GM18873 (cell line): Measurements from ENCODE around the gene CDCA4.

Experiments
- ATAC-seq: cut with Tn5 transposase; IDR thresholded peaks from one replicate; pipeline ENCODE4 v1.9.1; 2021; ENCODE audit warnings: mild to moderate bottlenecking, moderate library complexity, moderate number of reproducible peaks; ENCODE audit not compliant: unreplicated experiment, low FRiP score

CDCA4 gene

DNA sequence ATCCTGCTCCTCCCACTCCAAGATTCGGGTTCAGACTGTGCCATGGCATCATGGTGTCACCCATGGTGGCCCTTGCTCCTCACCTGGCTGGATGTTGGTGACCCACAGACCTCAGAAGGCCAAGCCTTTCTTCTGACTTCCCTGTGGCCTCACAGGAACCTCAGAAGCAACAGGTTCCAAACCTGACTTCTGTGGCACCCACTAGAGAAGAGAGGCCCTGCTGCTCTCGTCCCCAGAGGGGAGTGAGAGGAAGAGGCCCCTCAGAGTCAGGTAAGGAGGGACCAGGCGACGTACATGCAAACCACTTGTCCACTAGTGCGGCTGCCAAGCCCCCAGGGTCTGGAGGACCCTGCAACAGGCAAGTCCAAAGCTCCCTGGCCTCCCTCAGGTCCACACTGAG is 24.9 kb downstream of the CDCA4 start:
- ATAC-seq, result no peak

DNA sequence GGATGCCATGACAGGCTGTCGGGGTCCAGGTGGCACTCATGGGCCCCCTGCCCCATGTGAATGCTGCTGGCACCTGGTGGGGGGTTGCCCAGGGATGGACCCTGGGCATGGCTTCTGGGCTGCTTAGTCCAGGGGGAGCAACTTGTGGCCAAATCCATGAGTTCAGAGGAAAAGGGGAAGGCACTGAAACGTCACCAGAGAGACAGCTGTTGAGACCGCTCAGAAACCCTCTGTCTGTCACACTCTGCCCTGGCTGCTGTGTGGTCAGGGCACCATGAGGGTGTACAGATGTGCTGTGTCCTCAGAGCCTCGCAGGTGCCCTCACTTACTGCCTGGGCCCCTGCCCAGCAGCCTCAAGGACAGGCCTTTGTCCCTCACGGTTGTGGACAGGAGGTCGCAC is 25.9 kb downstream of the CDCA4 start:
- ATAC-seq, result no peak

DNA sequence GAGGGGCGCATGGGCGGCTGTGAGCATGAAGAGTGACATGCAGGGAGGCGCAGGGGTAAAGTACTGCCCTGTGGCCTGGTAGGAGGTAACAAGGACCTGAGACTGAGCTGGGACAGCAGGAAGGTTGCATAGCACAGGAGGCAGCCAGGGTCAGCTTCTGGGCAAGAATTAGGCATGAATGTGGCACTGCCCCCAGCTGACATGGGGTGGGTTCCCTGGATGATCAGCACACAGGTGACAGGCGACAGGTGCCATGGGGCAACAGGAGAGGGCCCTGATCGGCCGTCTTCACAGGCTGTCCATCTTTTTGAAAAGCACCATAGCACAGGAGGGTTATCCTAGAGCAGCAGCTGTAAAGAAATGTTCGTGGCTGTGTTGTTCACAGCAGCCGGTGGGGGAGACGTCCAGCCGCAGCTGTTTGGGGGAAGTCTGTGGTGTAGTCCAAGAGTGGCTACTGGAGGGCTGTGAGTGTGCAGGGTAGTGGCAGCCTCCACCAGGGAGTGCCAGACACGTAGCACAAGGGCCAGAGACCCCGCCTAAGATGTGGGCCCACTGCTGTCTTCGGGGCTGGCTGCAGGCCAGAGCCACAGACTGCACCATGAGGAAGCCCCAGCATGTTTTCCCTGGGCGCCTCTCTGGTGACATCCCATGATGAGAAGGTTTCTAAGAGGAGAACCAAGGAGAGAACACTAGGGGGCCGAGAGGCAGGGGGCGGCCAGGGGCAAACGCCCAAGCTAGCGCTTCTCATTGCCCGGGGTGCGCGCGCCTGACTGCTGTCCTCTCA is 26.9 kb downstream of the CDCA4 start:
- no peak for ATAC-seq

DNA sequence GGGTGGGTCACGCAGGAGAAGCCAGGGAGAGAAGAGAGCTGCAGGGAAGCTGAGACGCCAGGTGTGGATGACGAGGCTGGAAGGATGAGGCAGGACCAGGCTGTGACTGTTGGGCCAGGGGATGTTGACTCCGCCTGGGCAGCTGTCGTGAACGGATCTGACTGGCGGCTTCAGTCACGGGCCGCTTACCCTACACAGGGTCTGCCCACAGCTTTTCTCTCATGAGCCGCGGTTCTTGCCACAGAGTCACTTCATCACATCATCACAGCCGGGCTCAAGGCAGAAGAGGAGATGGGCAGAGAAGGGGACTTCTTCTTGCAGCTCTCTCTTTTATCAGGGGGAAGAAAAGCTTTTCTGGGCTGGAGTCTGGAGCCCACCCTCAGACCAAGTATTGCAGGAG is 27.6 kb downstream of the CDCA4 start:
- ATAC-seq, result no peak

DNA sequence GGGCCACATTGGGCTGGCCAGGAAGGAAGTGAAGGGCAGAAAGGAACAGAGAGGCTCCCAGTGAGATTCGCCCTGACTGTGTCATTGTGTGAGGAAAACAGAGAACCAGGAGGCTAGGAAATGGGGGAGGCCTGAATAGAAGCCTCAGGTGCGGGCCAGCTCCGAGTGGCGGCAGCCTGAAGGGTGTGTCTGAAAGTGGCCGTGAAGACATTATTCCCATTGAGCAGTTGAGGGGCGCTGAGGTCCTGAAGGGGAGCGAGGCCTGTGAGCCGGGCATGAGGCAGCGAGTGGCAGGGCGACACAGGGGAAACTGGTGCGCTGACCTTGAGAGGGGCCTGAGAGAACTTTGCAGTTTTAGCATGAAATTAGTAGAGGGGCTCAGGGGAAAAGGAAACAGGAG is 28.4 kb downstream of the CDCA4 start:
- ATAC-seq, result no peak

DNA sequence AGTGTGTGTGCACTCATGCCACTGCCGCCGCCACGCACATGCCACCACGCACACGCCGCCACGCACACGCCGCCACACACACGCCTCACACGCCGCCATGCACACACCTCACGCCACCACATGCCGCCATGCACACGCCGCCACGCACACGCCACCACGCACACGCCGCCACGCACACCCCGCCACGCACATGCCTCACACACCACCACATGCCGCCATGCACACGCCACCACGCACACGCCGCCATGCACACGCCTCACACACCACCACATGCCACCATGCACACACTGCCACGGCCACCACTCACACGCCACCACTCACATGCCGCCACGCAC is 29.0 kb downstream of the CDCA4 start:
- ATAC-seq, result no peak

GRCh38 chr14:104989951-104990303 is 31.0 kb downstream of the CDCA4 start:
- ATAC-seq, result no peak

GRCh38 chr14:104989236-104989950 is 31.5 kb downstream of the CDCA4 start:
- ATAC-seq, result no peak

GRCh38 chr14:104986487-104987164 is 34.3 kb downstream of the CDCA4 start:
- ATAC-seq, result no peak

GRCh38 chr14:104985675-104986486 is 35.0 kb downstream of the CDCA4 start, which contains the start of gene CLBA1:
Gene CLBA1, plus strand, starts transcription at chr14:104985788. Its CDS starts 644 bp downstream, at chr14:104986432.
- ATAC-seq, result peak; percentile 72

DNA sequence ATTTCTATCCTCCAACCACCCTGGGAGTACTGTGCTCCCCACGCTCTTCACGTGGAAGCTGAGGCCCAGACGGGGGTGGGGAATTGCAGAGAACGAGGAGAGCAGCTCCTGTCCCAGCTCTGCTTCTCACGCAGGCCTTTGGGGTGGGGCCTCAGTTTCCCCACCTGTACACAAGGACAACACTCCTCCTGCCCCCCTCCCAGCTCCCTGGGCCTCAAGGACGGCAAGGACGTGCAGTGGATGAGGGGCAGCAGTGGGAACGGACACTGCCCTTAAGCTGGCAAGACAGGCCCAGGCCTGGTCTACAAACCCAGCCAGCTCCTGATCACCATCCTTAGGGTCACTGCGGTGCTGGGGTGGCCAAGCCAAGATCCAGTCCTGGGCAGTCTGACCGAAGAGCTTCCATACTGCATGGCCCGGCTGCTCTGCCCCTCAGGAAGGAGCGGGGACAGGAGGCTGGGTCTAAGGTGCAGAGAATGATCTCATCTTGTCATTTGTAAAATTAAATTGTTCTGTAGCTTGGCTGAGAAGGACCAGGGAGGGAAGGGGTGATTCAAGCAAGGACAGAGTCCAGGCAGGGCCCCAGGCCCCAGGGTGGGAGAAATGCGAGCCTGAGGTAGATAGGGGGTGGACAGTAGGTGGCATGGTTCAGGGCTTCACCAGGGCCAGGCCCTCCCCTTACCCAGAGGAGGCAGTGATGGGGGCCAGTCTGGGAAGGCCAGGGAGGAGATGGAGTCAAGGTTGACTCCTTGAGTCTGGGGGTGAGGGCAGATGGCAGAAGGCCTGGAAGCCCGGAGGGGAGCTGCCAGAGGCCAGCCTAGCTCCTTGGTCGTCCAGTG is 36.6 kb downstream of the CDCA4 start:
- ATAC-seq, result no peak

- ATAC-seq, result no peak
Observed at GRCh38 chr14:104983231-104983721, 37.6 kb downstream of the CDCA4 start.

- ATAC-seq, result no peak
Observed at GRCh38 chr14:104982548-104983230, 38.2 kb downstream of the CDCA4 start.

DNA sequence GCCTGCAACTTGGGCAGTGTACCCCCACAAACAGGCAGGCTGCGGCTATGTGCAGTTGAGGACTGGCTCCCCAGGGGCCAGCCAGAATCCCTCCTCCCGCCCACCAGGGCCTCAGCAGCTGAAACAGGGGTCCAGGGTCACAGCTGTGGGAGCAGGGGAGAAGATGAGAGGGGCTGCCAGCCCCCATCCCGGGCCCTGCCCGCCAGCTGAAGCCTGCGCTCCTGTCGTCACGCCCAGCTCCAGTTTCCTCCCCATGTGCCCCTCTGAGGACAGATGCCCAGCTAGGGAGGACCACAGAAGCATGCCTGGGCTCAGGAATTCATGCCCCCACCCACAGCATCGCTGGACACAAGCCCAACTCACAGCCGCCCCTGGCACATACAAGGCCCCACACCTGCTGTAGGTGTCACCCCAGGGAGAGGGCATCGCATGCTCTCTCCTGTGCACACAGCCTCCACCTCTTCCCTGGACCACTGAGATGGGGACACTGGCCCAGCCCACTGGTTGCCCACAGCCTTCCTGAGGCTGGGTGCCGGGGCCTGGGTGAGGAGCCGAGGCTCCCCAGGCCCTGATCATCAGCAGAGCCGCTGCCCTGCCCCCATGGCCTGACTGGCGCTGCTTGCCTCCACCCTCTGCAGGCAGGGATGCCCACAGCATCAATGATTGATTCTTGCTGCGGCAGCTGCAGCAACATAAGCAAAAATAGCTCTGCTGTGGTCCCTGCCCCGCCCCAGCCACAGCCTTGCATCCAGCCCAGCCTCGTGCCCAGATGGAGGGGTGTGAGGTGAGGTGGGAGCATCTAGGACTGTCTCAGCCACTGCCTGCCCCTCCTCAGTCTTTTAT is 39.0 kb downstream of the CDCA4 start:
- ATAC-seq, result no peak

DNA sequence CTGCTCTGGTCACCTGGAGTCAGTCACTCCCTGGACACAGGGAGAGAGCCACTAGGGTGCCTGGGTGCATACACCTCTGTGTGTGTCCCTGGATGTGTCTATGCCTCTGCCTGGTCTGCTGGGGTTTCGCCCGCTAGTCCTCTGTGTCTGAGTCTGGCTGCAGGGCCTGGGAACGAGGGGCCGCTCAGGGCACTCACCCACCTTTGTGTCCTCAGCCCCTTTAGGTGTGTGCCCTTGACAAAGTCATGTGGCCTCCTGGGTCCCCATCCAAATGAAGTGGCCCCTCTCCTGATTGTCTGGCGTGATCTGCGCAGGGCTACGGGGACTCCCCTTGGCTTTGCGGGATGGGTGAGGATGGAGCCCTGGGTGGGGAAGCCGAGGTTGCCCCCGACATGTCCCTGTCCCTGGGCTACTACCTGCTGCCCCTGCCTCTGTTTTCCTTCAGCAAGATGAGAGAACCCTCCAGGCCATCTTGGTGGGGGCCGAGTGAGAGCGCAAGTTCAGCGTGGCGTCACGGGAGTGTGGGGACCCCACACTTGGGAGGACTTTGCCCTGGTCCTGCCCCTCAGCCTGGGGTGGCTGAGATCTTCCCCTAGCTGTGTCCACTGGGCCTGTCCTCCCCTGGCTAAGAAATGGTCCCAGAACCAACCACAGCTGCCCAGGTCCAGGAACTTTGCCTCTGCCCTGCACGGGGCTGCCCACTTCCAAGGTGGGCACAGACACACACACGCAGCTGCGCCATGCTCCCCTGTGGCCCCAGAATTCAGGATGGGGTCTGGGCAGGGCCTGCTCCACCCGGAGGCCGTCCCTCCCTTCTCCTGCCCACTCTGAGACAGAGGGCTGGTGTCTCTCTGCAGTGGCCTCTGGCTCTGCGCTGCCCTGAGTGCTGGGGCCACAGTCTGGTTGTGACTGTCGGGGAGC is 40.0 kb downstream of the CDCA4 start:
- ATAC-seq, result no peak

GRCh38 chr14:104979758-104980610 is 40.9 kb downstream of the CDCA4 start:
- ATAC-seq, result no peak
